CD4-positive, alpha-beta T cell treated with Interleukin-12 subunit alpha and Interleukin-12 subunit beta, for 1 hour (primary cell): Measurements from ENCODE around the gene GSG1L.

Experiments used
- DNase-seq: peaks from one replicate; pipeline ENCODE4 v3.0.0-alpha.2; 2020

GSG1L gene

GRCh38 chr16:28090646-28091377, 27.3 kb upstream of the GSG1L start:
- DNase-seq: no peak

GRCh38 chr16:28089992-28090365, 26.5 kb upstream of the GSG1L start:
- DNase-seq: no peak

GRCh38 chr16:28089205-28089991, 25.9 kb upstream of the GSG1L start:
- DNase-seq: no peak

- DNase-seq: no peak
These were observed 24.3 kb upstream of the GSG1L start for GRCh38 chr16:28087675-28088300.

- DNase-seq: no peak
These were observed 23.7 kb upstream of the GSG1L start for GRCh38 chr16:28087140-28087660.

- no peak for DNase-seq
These were observed 22.9 kb upstream of the GSG1L start for GRCh38 chr16:28086186-28087139.

GRCh38 chr16:28085389-28086171, 22.1 kb upstream of the GSG1L start:
- no peak for DNase-seq

- DNase-seq: no peak
These were observed 20.7 kb upstream of the GSG1L start for GRCh38 chr16:28084209-28084608.

GRCh38 chr16:28082624-28083023, 19.1 kb upstream of the GSG1L start:
- DNase-seq: no peak

GRCh38 chr16:28081391-28081968, 18.0 kb upstream of the GSG1L start:
- no peak for DNase-seq

GRCh38 chr16:28078261-28078660, 14.7 kb upstream of the GSG1L start:
- DNase-seq: no peak

- no peak for DNase-seq
These were observed 10.3 kb upstream of the GSG1L start for GRCh38 chr16:28073836-28074235.

GRCh38 chr16:28072087-28072486, 8.6 kb upstream of the GSG1L start:
- DNase-seq: no peak

- no peak for DNase-seq
These were observed 6.7 kb upstream of the GSG1L start for GRCh38 chr16:28069971-28070794.

- no peak for DNase-seq
These were observed 5.5 kb upstream of the GSG1L start for GRCh38 chr16:28068976-28069375.

GRCh38 chr16:28067604-28068379, 4.3 kb upstream of the GSG1L start:
- no peak for DNase-seq

GRCh38 chr16:28064706-28065249, 1.3 kb upstream of the GSG1L start:
- no peak for DNase-seq

- DNase-seq: no peak
These were observed 636 bp upstream of the GSG1L start for GRCh38 chr16:28064150-28064549.

- no peak for DNase-seq
These were observed 530 bp downstream of the GSG1L start for GRCh38 chr16:28062847-28063521.
